ENCODE results near the gene TAOK3.

The TAOK3 gene

DNA sequence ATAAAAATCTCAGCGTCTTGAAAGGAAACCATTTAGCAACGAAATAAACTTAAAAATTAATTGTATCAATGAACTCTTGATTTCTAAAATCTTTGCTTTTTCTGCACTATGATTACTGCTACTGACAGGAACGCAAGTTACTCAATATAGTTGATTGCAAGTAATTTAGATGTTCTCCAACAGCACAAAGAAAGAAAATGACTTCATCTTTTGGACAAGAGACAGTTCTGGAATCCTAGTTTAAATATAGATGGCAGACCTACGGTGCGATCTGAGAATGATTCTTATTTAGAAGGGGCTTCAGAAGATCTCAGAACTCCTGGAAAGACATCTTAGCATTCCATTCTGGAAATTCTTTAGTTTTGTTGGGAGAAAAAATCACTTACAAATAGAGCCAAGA, 2.2 kb upstream of the TAOK3 start:
- POLR2A ChIA-PET (ENCODE audit: low non-redundant PET), result no interaction called here
- CTCF ChIA-PET, result interaction anchor here (1.9 to 2.0 kb wide), 2 partner anchors 191 to 209 kb away, joined by 20 to 27 read pairs; no protein-coding TSS in a partner anchor
- DNase-seq (ENCODE audit: low spot score), result no peak
- no peak for TF ChIP-seq CTCF (conservative IDR thresholded peaks at IDR 0.05; ENCODE audit: low read depth)
- H3K27ac ChIP-seq, result no peak overlapping the region

DNA sequence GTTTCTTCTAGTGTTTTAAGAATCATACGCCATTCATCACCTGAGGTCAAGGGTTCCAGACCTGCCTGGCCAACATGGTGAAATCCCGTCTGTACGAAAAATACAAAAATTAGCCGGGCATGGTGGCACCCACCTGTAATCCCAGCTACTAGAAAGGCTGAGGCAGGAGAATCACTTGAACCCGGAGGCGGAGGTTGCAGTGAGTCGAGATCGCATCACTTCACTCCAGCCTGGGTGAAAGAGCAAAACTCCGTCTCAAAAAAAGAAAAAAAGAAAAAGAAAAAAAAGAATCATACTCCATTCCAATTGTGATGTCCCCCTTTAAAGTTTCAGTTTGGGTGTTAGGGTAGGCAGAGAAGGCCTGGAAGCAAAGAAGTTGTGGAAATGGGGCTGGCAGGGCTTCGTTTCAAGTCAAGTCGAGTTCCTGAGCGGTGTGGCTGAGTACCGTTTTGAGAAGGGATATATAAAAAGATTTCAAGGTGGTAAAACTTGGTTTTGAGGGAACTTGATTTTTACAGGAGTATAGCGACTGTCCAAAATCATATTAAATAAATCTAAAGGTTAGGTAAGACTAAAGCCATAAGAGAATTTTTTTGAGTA, 1.5 kb upstream of the TAOK3 start:
- H3K27ac ChIP-seq, result no peak overlapping the region
- DNase-seq (ENCODE audit: low spot score), result no peak
- ChIA-PET CTCF (interaction anchor here (0.6 to 0.9 kb wide), 4 partner anchors 38 to 408 kb away, joined by 3 to 5 read pairs (median 3); no protein-coding TSS in a partner anchor), POLR2A (ENCODE audit: low non-redundant PET) (no interaction called here)
- TF ChIP-seq CTCF (conservative IDR thresholded peaks at IDR 0.05; ENCODE audit: low read depth), result no peak

GRCh38 chr12:118373616-118374015, 909 bp upstream of the TAOK3 start:
- CTCF ChIA-PET, result interaction anchor here (0.7 to 0.9 kb wide), 4 partner anchors 39 to 407 kb away, joined by 3 to 5 read pairs (median 3); no protein-coding TSS in a partner anchor
- no peak overlapping the region for H3K27ac ChIP-seq
- no peak for DNase-seq (ENCODE audit: low spot score)
- POLR2A ChIA-PET (ENCODE audit: low non-redundant PET), result interaction anchor here (0.6 kb wide), 1 partner anchor 238 kb away, joined by 3 read pairs; no protein-coding TSS in a partner anchor
- TF ChIP-seq CTCF (conservative IDR thresholded peaks at IDR 0.05; ENCODE audit: low read depth), result no peak

DNA sequence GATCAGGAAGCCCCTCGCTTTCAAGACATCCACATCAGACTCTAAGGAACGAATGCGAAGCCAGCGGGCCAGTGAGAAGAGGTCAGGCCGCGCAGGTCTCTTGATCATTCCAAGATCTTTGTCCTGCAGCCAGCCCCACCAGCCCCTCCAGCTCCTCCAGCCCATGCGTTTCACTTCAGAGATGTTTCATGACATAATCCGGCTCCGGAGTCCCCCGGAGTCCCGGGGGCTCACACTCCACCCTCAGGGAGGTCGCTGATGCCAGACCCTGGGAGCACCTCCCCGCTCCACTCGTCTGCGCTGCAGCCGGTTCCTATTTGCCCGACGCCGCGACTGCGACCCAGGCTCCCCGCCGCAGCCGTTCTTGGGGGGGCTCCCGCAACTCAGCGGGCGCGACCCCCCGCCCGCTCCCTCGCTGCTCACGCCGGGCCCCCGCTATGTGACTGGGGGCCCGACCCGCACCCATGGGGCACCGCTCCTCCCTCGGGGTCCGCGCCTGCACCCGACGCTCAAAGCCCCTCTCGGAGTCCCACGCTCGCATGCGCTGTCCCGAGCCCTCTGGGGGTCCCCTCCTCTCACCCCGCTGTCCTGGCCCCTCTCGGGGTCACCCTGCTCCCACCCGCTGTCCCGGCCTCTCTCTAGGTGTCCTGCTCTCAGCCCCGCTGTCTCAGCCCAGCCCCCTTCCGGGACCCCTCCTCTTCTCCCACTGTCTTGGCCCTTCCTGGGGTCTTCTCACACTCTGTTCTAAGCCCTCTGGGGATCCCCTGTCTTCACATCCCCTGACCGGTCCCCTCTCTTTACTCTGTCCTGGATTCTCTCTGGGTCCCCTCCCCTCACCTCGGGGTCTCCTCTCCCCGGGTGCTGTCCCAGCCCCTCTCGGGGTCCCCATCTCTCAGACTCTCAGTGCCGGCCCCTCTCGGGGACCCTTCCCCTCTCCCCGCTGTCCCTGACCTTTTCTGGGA, 1.1 kb downstream of the TAOK3 start:
- no peak for DNase-seq (ENCODE audit: low spot score)
- H3K27ac ChIP-seq, result peak overlapping the region; percentile 77
- POLR2A ChIA-PET (ENCODE audit: low non-redundant PET), result no interaction called here
- CTCF ChIA-PET, result no interaction called here
- no peak for TF ChIP-seq CTCF (conservative IDR thresholded peaks at IDR 0.05; ENCODE audit: low read depth)

DNA sequence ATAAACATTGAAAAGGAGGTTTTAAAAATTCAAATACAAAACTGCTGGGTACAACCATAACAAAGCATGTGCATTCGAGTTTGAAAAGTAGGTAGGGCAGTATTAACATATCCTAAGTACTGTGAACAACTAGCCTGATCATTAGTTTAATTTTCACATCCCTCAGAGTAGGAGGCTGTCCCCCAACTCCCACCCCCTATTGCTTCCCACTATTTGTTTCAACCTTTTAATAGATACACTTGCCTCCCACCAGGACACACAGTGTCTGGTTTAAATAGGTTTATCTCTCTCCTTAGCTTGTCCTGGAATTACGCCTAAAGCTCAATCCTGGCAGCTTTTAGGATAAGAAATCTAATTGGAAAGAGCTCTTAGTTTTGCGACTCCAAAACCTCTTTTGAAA, 2.1 kb downstream of the TAOK3 start:
- ChIA-PET CTCF (no interaction called here), POLR2A (ENCODE audit: low non-redundant PET) (no interaction called here)
- DNase-seq (ENCODE audit: low spot score), result no peak
- no peak overlapping the region for H3K27ac ChIP-seq
- no peak for TF ChIP-seq CTCF (conservative IDR thresholded peaks at IDR 0.05; ENCODE audit: low read depth)

DNA sequence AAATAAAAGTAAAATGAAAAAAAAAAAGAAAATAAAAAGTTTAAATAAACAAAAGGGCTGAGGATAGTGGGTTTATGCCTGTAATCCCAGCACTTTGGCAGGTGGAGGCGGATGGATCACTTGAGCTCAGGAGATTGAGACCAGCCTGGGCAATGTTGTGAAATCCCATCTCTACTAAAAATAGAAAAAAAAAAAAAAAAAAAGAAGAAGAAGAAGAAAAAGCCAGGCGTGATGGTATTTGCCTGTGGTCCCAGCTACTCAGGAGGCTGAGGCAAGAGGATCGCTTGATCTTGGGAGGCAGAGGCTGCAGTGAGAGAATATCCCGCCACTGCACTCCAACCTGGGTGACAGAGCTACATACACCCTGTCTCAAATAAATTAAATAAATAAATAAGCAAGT, 3.9 kb downstream of the TAOK3 start:
- CTCF ChIA-PET, result interaction anchor here (0.6 kb wide), 2 partner anchors 34 to 1298 kb away, joined by 3 read pairs; no protein-coding TSS in a partner anchor
- H3K27ac ChIP-seq, result no peak overlapping the region
- POLR2A ChIA-PET (ENCODE audit: low non-redundant PET), result no interaction called here
- DNase-seq (ENCODE audit: low spot score), result no peak
- TF ChIP-seq CTCF (conservative IDR thresholded peaks at IDR 0.05; ENCODE audit: low read depth), result no peak
